ENCODE data around the gene PPP2R2D. TPM values are rescaled to one million over a fixed set of nuclear protein-coding genes. Genes with fewer than 3 reads are reported as not detected.

The PPP2R2D gene
- total RNA-seq, 1 donor from 2014 or later, result 43.1 TPM

- no peak for ATAC-seq
- no peak for DNase-seq
- intact Hi-C loops (cut with micrococcal nuclease), result no loop called here
These were observed 19.3 kb downstream of the PPP2R2D start for GRCh38 chr10:131920151-131920550.

- DNase-seq (no peak), ATAC-seq (no peak)
- intact Hi-C loops (cut with micrococcal nuclease), result no loop called here
These were observed 19.9 kb downstream of the PPP2R2D start for GRCh38 chr10:131920693-131921092.

- peak; percentile 44 for ATAC-seq
- DNase-seq, result no peak
- intact Hi-C loops (cut with micrococcal nuclease), result no loop called here
These were observed 20.4 kb downstream of the PPP2R2D start for GRCh38 chr10:131921184-131921583.

GRCh38 chr10:131923038-131923756, 22.4 kb downstream of the PPP2R2D start:
- DNase-seq (no peak), ATAC-seq (no peak)
- intact Hi-C loops (cut with micrococcal nuclease), result no loop called here

GRCh38 chr10:131925011-131925649, 24.3 kb downstream of the PPP2R2D start:
- no peak for ATAC-seq
- DNase-seq, result no peak
- intact Hi-C loops (cut with micrococcal nuclease), result no loop called here

GRCh38 chr10:131925716-131926115, 24.9 kb downstream of the PPP2R2D start:
- DNase-seq (no peak), ATAC-seq (no peak)
- intact Hi-C loops (cut with micrococcal nuclease), result no loop called here

- DNase-seq, result no peak
- no peak for ATAC-seq
- intact Hi-C loops (cut with micrococcal nuclease), result no loop called here
These were observed 25.4 kb downstream of the PPP2R2D start for GRCh38 chr10:131926253-131926652.

- intact Hi-C loops (cut with micrococcal nuclease), result no loop called here
- DNase-seq (no peak), ATAC-seq (no peak)
These were observed 26.2 kb downstream of the PPP2R2D start for GRCh38 chr10:131926743-131927595.

- no peak for DNase-seq
- no peak for ATAC-seq
- intact Hi-C loops (cut with micrococcal nuclease), result no loop called here
These were observed 27.7 kb downstream of the PPP2R2D start for GRCh38 chr10:131928248-131929095.

GRCh38 chr10:131929122-131929845, 28.5 kb downstream of the PPP2R2D start:
- ATAC-seq (peak; percentile 12), DNase-seq (no peak)
- intact Hi-C loops (cut with micrococcal nuclease), result no loop called here

- intact Hi-C loops (cut with micrococcal nuclease), result no loop called here
- no peak for ATAC-seq
These were observed 29.3 kb downstream of the PPP2R2D start for GRCh38 chr10:131930150-131930549.

GRCh38 chr10:131930586-131931330, 29.9 kb downstream of the PPP2R2D start:
- DNase-seq, result no peak
- intact Hi-C loops (cut with micrococcal nuclease), result no loop called here
- peak; percentile 10 for ATAC-seq

More at GRCh38 chr10:131930150-131930549, 29.3 kb downstream of the PPP2R2D start:
- DNase-seq, result no peak

- intact Hi-C loops (cut with micrococcal nuclease), result no loop called here
These were observed 31.2 kb downstream of the PPP2R2D start for GRCh38 chr10:131931981-131932380.

GRCh38 chr10:131933016-131933695, 32.3 kb downstream of the PPP2R2D start:
- DNase-seq (no peak), ATAC-seq (no peak)
- intact Hi-C loops (cut with micrococcal nuclease), result no loop called here

More at GRCh38 chr10:131931981-131932380, 31.2 kb downstream of the PPP2R2D start:
- DNase-seq, result no peak
- peak; percentile 9 for ATAC-seq

- ATAC-seq, result no peak
- intact Hi-C loops (cut with micrococcal nuclease), result no loop called here
These were observed 32.9 kb downstream of the PPP2R2D start for GRCh38 chr10:131933696-131934086.

GRCh38 chr10:131934769-131935168, 34.0 kb downstream of the PPP2R2D start:
- no peak for ATAC-seq
- intact Hi-C loops (cut with micrococcal nuclease), result no loop called here
- DNase-seq, result no peak

More at GRCh38 chr10:131933696-131934086, 32.9 kb downstream of the PPP2R2D start:
- no peak for DNase-seq

GRCh38 chr10:131935260-131935659, 34.5 kb downstream of the PPP2R2D start:
- ATAC-seq, result no peak
- intact Hi-C loops (cut with micrococcal nuclease), result no loop called here

More at GRCh38 chr10:131935260-131935659, 34.5 kb downstream of the PPP2R2D start:
- DNase-seq, result no peak
